ENCODE results near the gene OR11L1. TPM values are rescaled to one million over a fixed set of nuclear protein-coding genes. Genes with fewer than 3 reads are reported as not detected.

OR11L1 gene, protein sequence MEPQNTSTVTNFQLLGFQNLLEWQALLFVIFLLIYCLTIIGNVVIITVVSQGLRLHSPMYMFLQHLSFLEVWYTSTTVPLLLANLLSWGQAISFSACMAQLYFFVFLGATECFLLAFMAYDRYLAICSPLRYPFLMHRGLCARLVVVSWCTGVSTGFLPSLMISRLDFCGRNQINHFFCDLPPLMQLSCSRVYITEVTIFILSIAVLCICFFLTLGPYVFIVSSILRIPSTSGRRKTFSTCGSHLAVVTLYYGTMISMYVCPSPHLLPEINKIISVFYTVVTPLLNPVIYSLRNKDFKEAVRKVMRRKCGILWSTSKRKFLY
- total RNA-seq (not detected), polyA plus RNA-seq (not detected)

DNA sequence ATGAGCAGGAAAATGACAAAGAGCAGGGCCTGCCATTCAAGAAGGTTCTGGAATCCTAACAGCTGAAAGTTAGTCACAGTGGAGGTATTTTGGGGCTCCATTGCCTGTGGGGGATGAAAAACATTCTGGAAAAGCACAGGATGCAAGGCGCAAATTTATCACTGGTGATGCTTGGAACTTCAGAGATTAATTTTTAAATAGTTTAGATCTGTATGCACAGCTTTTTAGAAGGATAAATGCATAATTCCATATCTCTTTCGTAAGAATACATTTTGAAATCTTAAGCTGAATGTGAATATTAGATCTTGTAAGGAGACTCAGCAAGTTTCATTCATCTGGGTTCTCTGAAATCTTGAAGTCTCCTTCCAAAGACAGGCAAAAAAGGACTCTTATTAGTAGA, at the start of gene OR11L1:
OR11L1 (minus strand) TSS at position 101 of the 400 bp plus-strand sequence; CDS start at position 101, 0 bp downstream.
- Histone ChIP-seq H3K36me3 (ENCODE audit: insufficient read depth) (no peaks in the 10 kb centered on the region), H3K4me3 (ENCODE audit: low read depth, low read length) (no peak within 1 kb of the TSS), H3K27ac (ENCODE audit: low read depth) (no peak within 1 kb of the TSS), H3K4me1 (ENCODE audit: insufficient read depth) (no peaks in the 10 kb centered on the region)
- WGBS = 88% methylated on average over 2 of the region's 2 CpGs
- no peak for DNase-seq (ENCODE audit: extremely low spot score)

DNA sequence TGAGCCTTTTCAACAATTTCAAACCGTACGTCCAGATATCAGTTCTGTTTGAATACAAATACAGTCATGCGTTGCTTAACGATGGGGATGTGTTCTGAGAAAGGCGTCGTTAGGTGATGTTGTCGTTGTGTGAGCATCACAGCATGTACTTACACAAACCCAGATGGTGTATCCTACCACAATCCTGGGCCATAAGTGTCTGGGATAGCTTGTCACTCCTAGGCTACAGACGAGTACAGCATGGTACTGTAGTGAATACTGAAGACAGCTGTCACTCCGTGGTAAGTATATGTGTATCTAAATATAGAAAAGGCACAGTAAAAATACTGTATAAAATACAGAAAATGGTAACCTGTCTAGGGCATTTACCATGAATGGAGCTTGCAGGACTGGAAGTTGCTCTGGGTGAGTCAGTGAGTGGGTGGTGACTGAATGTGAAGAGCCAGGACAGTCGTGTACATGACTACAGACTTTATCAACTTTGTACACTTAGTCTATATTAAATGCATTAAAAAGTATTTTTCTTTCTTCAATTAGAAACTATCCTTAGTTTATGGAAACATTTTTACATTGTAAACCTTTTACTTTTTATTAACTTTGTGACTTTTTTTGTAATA, 43.2 kb upstream of the OR11L1 start:
- DNase-seq (ENCODE audit: extremely low spot score) = no peak
- H3K36me3 ChIP-seq (ENCODE audit: insufficient read depth) = no peaks in the 10 kb centered on the region
- WGBS = 87% methylated on average over 10 of the region's 10 CpGs
- no peaks in the 10 kb centered on the region for H3K4me1 ChIP-seq (ENCODE audit: insufficient read depth)
- H3K4me3 ChIP-seq (ENCODE audit: low read depth, low read length) = no peak overlapping the region
- no peak overlapping the region for H3K27ac ChIP-seq (ENCODE audit: low read depth)

DNA sequence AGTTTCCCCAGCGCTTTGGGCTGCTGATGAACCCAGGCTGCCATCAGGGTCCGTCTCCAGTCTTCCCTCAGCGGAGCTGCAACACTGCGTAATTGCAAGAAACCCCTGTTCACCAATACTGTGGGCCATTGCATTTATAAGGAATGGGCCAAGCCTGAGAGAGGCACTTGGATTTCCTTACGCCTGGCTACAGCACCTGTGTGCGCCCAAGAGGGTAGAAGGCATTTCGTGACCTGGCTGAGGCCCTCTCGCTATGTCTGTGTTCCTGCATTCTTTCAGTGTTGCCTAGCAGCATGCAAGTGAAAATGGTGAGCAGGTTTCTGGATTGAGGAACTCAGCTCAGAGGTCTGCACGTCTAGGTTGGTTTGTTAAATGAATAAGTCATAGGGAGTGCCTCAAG, 41.6 kb upstream of the OR11L1 start:
- Histone ChIP-seq H3K4me1 (ENCODE audit: insufficient read depth) (no peaks in the 10 kb centered on the region), H3K36me3 (ENCODE audit: insufficient read depth) (no peaks in the 10 kb centered on the region), H3K4me3 (ENCODE audit: low read depth, low read length) (no peak overlapping the region), H3K27ac (ENCODE audit: low read depth) (no peak overlapping the region)
- no peak for DNase-seq (ENCODE audit: extremely low spot score)
- 87% methylated on average over 9 of the region's 9 CpGs for WGBS

DNA sequence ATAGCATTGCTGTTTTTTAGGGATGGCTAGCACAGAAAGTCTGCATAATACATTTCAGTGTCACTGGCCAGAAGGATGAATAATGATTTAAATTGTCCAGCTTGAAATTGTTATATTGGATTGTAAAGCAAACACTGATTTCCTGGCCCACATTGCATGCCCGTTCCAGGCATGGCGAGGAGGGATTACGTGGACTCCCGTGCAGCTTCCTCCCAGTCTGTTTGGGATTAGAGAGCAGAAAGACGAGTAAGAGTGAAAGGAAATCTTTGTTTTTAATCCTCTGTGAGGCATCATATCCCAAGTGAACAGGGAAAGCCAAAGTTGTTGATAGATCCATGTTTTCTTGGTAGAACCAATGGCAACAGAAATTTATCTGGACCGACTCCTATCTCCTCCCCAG, 23.7 kb upstream of the OR11L1 start:
- no peak for DNase-seq (ENCODE audit: extremely low spot score)
- Histone ChIP-seq H3K4me3 (ENCODE audit: low read depth, low read length) (no peak overlapping the region), H3K27ac (ENCODE audit: low read depth) (no peak overlapping the region), H3K36me3 (ENCODE audit: insufficient read depth) (no peaks in the 10 kb centered on the region), H3K4me1 (ENCODE audit: insufficient read depth) (no peaks in the 10 kb centered on the region)
- WGBS = 43% methylated on average over 6 of the region's 6 CpGs

DNA sequence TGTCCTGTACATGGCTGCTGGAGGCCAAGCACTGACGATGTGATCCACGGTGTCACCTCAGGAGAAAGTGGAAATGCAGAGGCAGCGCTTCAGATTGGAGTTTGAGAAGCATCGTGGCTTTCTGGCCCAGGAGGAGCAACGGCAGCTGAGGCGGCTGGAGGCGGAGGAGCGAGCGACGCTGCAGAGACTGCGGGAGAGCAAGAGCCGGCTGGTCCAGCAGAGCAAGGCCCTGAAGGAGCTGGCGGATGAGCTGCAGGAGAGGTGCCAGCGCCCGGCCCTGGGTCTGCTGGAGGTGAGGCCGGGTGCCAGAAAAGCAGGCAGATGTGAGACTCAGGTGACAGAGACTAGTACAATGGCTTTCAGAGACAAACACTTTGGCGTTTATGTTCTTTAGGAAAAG, 22.9 kb upstream of the OR11L1 start:
- no peak for DNase-seq (ENCODE audit: extremely low spot score)
- Histone ChIP-seq H3K27ac (ENCODE audit: low read depth) (no peak overlapping the region), H3K4me1 (ENCODE audit: insufficient read depth) (no peaks in the 10 kb centered on the region), H3K4me3 (ENCODE audit: low read depth, low read length) (no peak overlapping the region), H3K36me3 (ENCODE audit: insufficient read depth) (no peaks in the 10 kb centered on the region)
- WGBS = 86% methylated on average over 17 of the region's 17 CpGs

DNA sequence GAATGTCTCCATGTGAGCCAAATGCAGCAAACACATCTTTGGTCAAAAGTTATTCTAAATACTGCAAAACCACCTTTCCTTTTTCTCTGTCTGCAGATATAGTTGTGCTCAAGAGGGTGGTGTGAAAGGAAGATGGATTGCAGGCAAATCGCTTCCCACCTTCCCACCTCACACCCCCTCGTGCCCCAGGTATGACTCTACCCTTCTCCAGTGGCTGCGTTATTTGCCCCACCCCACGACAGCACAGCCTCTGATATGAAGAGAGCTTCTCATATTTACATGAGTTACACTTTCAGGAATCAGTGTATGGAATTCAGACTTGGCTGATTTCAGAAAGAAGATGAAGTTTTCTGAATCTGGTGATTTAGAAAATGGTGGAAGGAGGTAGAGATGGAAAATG, 21.1 kb upstream of the OR11L1 start:
- no peak overlapping the region for H3K27ac ChIP-seq (ENCODE audit: low read depth)
- H3K36me3 ChIP-seq (ENCODE audit: insufficient read depth) = no peaks in the 10 kb centered on the region
- WGBS = 83% methylated on average over 4 of the region's 4 CpGs
- DNase-seq (ENCODE audit: extremely low spot score) = no peak
- no peaks in the 10 kb centered on the region for H3K4me1 ChIP-seq (ENCODE audit: insufficient read depth)
- no peak overlapping the region for H3K4me3 ChIP-seq (ENCODE audit: low read depth, low read length)

DNA sequence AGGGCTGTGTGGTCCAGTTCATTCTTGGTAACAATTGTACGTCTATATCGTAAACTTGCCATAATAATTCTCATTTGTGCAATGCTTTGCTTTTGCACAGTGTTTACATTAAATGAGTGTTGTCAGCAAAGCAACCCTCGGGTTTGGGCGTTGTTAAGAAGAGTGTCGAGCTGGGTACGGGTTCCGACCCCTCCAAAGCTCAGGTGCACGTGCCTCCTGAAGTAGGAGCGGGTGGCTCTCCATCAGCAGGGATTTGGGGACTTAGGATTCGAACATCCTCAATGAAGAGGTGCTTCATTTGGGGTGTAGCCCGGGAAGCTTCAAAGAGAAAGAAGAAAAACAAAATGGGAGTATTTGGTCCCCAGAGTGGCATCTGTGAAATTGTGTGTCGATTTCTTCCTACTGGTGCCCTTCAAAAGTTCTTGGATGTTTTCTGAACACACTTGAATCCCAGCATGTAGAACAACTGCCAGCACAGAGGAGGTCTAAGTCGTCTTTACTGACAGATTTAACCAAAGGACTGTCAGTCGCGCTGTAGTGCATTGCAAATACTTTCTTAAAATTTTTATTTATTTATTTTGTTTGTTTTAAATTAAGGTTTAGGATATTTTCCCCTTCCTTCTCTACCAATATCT, 16.4 kb upstream of the OR11L1 start:
- Histone ChIP-seq H3K27ac (ENCODE audit: low read depth) (no peak overlapping the region), H3K4me3 (ENCODE audit: low read depth, low read length) (no peak overlapping the region), H3K36me3 (ENCODE audit: insufficient read depth) (no peaks in the 10 kb centered on the region), H3K4me1 (ENCODE audit: insufficient read depth) (no peaks in the 10 kb centered on the region)
- no peak for DNase-seq (ENCODE audit: extremely low spot score)
- 42% methylated on average over 15 of the region's 15 CpGs for WGBS

DNA sequence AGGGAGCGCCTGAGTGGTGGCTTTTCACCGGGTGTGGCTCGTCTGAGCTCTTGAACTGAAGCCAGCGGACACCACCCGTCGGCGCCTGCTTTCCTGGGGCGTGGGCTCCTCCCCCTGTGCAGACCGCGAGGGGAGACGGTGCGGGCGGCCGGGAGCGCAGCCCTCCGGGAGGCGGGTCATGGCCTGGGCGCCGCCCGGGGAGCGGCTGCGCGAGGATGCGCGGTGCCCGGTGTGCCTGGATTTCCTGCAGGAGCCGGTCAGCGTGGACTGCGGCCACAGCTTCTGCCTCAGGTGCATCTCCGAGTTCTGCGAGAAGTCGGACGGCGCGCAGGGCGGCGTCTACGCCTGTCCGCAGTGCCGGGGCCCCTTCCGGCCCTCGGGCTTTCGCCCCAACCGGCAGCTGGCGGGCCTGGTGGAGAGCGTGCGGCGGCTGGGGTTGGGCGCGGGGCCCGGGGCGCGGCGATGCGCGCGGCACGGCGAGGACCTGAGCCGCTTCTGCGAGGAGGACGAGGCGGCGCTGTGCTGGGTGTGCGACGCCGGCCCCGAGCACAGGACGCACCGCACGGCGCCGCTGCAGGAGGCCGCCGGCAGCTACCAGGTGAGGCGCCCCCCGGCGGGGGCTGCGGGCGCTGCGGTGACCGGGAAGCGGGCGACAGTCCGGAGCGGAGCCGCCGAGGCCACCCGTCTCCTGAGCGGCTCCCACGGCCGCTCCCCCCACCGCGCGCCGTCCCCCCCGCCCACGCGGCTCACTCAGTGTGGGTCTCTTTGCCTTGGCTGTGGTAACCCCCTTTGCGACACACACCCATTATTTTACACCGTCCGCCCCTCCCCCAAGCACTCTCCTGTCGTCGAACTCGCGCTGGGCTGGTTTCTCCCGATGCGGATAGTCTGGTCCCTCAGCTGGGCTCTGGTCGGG, 15.6 kb upstream of the OR11L1 start, which contains the start of gene TRIM58:
TRIM58 (plus strand) TSS at position 119 of the 916 bp plus-strand sequence; CDS start at position 179, 60 bp downstream.
- Histone ChIP-seq H3K27ac (ENCODE audit: low read depth) (no peak within 1 kb of the TSS), H3K4me3 (ENCODE audit: low read depth, low read length) (peak within 1 kb of the TSS; percentile 14), H3K36me3 (ENCODE audit: insufficient read depth) (no peaks in the 10 kb centered on the region), H3K4me1 (ENCODE audit: insufficient read depth) (no peaks in the 10 kb centered on the region)
- WGBS = 1% methylated on average over 109 of the region's 109 CpGs
- peak; percentile 2 for DNase-seq (ENCODE audit: extremely low spot score)

DNA sequence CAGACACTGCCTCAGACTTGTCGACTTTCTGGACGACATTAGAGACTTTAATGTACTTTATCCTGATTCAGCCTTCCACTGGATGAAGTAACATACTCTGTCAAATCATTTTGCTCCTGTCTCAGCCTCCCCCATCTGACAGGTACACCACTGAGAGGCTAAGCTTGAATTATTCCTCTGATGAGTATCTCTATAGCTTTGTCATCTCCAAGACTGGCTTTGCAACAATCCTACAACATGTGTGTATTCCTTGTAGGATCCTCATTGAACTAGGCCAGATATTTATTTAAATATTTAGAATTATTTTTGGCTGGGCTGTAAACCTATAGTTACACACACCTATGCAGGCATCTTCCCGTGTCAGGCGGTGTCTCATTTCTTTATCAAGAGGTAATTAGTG, 14.2 kb upstream of the OR11L1 start:
- H3K4me1 ChIP-seq (ENCODE audit: insufficient read depth) = no peaks in the 10 kb centered on the region
- no peak overlapping the region for H3K4me3 ChIP-seq (ENCODE audit: low read depth, low read length)
- H3K27ac ChIP-seq (ENCODE audit: low read depth) = no peak overlapping the region
- WGBS = 87% methylated on average over 4 of the region's 4 CpGs
- no peak for DNase-seq (ENCODE audit: extremely low spot score)
- H3K36me3 ChIP-seq (ENCODE audit: insufficient read depth) = no peaks in the 10 kb centered on the region

DNA sequence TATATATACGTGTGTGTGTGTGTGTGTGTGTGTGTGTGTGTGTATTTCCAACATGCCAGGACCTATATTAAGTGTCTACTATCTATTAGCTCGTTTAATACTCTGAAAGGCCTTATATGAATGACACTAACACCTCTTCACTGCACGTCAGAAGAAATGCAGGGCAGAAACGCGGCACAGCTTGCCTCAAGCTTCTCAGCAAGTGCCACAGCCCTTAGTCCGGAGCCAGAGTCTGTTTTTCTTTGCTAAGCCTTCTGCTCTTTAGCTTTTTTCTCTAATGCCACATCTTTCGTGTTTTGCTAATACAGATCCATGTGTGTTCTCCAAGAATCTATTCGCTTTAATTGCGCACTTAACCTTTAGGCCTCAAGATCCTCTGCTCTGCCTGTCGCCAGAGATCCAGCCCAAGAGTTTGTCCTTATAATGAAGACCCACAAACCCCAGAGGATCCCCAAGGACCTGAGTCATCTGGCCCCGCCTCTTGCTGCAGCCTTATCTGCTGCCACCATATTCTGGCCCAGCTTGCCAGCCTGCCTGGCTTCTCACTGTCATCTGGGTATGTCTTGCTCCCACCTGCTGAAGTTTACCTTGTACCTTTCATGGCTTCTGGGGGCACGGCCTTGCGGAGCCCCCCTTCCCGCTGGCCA, 13.3 kb upstream of the OR11L1 start:
- Histone ChIP-seq H3K4me1 (ENCODE audit: insufficient read depth) (no peaks in the 10 kb centered on the region), H3K36me3 (ENCODE audit: insufficient read depth) (no peaks in the 10 kb centered on the region), H3K4me3 (ENCODE audit: low read depth, low read length) (no peak overlapping the region), H3K27ac (ENCODE audit: low read depth) (no peak overlapping the region)
- WGBS = 80% methylated on average over 14 of the region's 14 CpGs
- DNase-seq (ENCODE audit: extremely low spot score) = no peak

DNA sequence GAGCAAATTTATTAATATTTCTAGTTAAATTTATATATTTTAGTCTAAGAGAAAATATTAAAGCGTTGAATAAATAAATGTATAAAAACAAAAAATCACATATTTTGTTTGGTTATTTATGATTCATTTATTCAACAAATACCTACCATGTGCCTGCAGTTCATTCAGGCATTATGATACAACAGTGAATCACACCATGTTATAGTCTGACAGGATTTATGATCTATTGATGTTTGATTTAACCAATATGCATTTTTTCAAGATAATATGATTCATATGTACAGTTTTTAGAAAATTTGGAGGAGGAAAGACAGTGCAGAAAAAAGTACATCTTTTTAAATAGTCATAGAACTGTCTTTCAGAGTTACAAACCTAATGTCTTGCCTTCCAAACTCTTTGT, 7.9 kb upstream of the OR11L1 start:
- no peaks in the 10 kb centered on the region for H3K36me3 ChIP-seq (ENCODE audit: insufficient read depth)
- no peak overlapping the region for H3K4me3 ChIP-seq (ENCODE audit: low read depth, low read length)
- 84% methylated on average over 1 of the region's 1 CpG for WGBS
- no peak for DNase-seq (ENCODE audit: extremely low spot score)
- H3K4me1 ChIP-seq (ENCODE audit: insufficient read depth) = no peaks in the 10 kb centered on the region
- no peak overlapping the region for H3K27ac ChIP-seq (ENCODE audit: low read depth)

DNA sequence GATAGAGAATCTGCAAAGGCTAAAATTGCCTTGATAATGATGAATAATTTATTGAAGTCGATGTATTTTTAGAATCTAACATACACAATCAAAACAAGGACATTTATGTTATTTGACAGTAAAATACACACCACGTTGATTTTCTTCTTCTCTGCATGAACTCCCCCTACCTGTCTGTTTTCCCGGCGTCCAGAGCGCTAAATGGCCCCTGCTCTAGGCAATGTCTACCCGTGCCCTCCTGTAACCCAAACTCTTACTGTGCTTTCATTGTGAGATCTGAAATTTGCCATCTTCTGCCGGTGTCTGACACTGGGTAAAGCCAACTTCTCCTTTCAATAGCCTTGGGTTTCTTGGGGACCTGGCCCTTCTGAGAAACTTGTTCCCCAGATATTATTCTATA, 6.7 kb upstream of the OR11L1 start:
- no peak overlapping the region for H3K27ac ChIP-seq (ENCODE audit: low read depth)
- H3K36me3 ChIP-seq (ENCODE audit: insufficient read depth) = no peaks in the 10 kb centered on the region
- H3K4me3 ChIP-seq (ENCODE audit: low read depth, low read length) = no peak overlapping the region
- no peaks in the 10 kb centered on the region for H3K4me1 ChIP-seq (ENCODE audit: insufficient read depth)
- 75% methylated on average over 7 of the region's 7 CpGs for WGBS
- DNase-seq (ENCODE audit: extremely low spot score) = no peak

DNA sequence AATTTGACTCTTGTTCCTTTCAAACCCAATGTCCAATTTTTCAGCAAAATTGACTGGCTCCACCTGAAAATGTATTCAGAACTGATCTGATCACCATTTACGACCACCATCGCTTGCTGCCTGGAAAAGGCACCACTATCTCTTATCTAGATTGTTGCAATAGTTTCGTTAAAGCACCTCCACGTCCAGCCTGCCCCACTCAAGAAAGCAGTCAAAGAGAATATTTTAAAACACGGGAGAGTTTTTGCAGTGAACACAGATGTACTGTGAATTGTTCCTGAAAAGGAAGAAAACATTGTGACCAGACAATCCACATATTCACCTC, 4.0 kb upstream of the OR11L1 start:
- no peak overlapping the region for H3K27ac ChIP-seq (ENCODE audit: low read depth)
- no peaks in the 10 kb centered on the region for H3K36me3 ChIP-seq (ENCODE audit: insufficient read depth)
- no peak for DNase-seq (ENCODE audit: extremely low spot score)
- H3K4me3 ChIP-seq (ENCODE audit: low read depth, low read length) = no peak overlapping the region
- 58% methylated on average over 5 of the region's 5 CpGs for WGBS
- no peaks in the 10 kb centered on the region for H3K4me1 ChIP-seq (ENCODE audit: insufficient read depth)
